GM12874 (cell line): Measurements from ENCODE around the gene ELOB.

Experiments used
- CTCF ChIP-seq: IDR thresholded peaks from 2 replicates; pipeline ENCODE4 v1.5.1; 2011; ENCODE audit warnings: low read depth, mild to moderate bottlenecking, control low read depth, low read length, moderate library complexity; ENCODE audit not compliant: insufficient read depth

The ELOB gene

GRCh38 chr16:2777231-2777902 is at the start of gene ELOB:
ELOB (minus strand) TSS chr16:2777280; CDS start chr16:2777239, 41 bp downstream.
- no peak for TF ChIP-seq CTCF

- TF ChIP-seq CTCF = no peak
These were observed 48.8 kb upstream of the ELOB start for GRCh38 chr16:2825906-2826305.

- no peak for TF ChIP-seq CTCF
These were observed 48.1 kb upstream of the ELOB start for GRCh38 chr16:2825049-2825742.

GRCh38 chr16:2824626-2825025 is 47.5 kb upstream of the ELOB start:
- TF ChIP-seq CTCF = no peak

- no peak for TF ChIP-seq CTCF
These were observed 45.4 kb upstream of the ELOB start for GRCh38 chr16:2822496-2822895.

GRCh38 chr16:2822158-2822495 is 45.0 kb upstream of the ELOB start:
- no peak for TF ChIP-seq CTCF

- TF ChIP-seq CTCF = no peak
These were observed 44.5 kb upstream of the ELOB start for GRCh38 chr16:2821487-2822157.
